Prostate gland (tissue), 2 donors: ENCODE measurements around the gene OXCT2.

Experiments used
- POLR2A ChIP-seq: fragments of 450-650 bp; IDR thresholded peaks from one replicate; pipeline ENCODE4 v1.6.1; 2016; ENCODE audit warnings: antibody characterized with exemption, mild to moderate bottlenecking
- POLR2AphosphoS5 ChIP-seq: sonication (generic); formaldehyde crosslinking; IDR thresholded peaks from one replicate; pipeline ENCODE4 v1.6.1; 2017; ENCODE audit warnings: antibody characterized with exemption
- TF ChIP-seq, protein P1 (sequence below), 4 experiments: fragments of 200-600 bp in 2 of 4; fragments of 450-650 bp in 2 of 4; sonication (generic) in 2 of 4; IDR thresholded peaks; 1 replicate in 3 of 4; 2 replicates in 1 of 4; pipeline ENCODE4 v1.5.1; 2016 to 2019; ENCODE audit warnings: antibody characterized with exemption in 4 of 4, mild to moderate bottlenecking in 2 of 4, moderate library complexity in 2 of 4

DNA sequence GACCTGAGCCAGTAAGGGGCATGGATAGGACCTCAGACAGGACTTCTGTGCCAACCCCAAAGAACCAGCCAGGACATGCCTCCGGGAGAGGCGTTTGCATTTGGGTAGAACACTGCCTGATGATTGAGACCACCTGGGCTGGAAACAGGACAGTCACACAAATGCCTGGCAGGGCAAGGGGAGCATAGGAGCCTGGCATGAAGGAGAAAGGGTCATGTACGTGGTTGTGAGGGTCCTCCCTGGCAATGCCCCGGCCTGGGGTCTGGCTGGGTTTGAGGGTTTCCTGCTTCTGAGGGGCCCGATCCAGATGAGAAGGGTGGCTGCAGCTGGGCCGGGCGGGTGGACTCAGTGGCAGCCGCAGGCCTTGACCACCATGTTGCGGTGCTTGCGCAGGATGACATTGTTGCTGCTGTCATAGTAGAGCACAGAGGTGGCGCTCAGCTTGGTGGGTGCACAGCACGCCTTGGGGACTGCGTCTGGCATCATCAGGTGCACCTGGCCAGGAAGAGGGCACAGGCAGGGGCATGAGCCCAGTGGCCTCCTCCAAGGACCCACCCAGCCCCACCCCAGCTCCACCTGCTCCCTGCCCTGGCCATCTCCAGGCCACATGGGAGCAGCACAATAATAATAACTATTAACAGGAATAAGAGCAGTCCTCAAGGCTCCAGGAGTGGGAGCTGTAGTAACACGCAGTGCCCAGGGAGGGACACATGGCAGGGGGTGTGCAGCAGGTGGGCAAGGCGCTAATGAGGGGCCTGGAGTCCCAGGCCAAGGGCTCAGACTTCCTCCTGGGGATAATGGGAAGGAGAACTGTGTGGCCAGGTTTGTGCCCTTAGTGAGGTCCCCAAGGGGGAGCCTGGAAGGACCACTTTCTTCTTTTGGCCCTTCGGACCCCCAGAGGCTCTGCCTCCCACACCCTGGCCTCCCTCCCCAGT is 10.8 kb downstream of the OXCT2 start:
- TF ChIP-seq, protein P1, sequence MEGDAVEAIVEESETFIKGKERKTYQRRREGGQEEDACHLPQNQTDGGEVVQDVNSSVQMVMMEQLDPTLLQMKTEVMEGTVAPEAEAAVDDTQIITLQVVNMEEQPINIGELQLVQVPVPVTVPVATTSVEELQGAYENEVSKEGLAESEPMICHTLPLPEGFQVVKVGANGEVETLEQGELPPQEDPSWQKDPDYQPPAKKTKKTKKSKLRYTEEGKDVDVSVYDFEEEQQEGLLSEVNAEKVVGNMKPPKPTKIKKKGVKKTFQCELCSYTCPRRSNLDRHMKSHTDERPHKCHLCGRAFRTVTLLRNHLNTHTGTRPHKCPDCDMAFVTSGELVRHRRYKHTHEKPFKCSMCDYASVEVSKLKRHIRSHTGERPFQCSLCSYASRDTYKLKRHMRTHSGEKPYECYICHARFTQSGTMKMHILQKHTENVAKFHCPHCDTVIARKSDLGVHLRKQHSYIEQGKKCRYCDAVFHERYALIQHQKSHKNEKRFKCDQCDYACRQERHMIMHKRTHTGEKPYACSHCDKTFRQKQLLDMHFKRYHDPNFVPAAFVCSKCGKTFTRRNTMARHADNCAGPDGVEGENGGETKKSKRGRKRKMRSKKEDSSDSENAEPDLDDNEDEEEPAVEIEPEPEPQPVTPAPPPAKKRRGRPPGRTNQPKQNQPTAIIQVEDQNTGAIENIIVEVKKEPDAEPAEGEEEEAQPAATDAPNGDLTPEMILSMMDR (IDR thresholded peaks at IDR 0.05), result no peak
- TF ChIP-seq POLR2A (no peak), POLR2AphosphoS5 (no peak)
